Calu3 (cell line): ENCODE measurements around the gene NOXA1. TPM values are rescaled to one million over a fixed set of nuclear protein-coding genes. Genes with fewer than 3 reads are reported as not detected.
A peak's percentile ranks its signal among the peaks of the same experiment; 100 is the strongest.

Experiments
- BruUV-seq: library from RNA; stranded (reverse); fragments of 400-500 nt; replicated peaks from 2 replicates; lab custom pipeline; 2021; lab: Mats Ljungman, UMichigan
- CTCF ChIA-PET: fragments of 300-600 bp; sonication (Branson Sonifier 250); formaldehyde crosslinking; loops from one replicate; lab custom pipeline; 2022; ENCODE audit warnings: antibody characterized with exemption; lab: Charles Lee
- DNase-seq: peaks from one replicate; pipeline ENCODE4 v3.0.0; 2022
- H3K27ac Mint-ChIP-seq: one replicate; pipeline ENCODE4 v1.8.0; 2022; ENCODE audit warnings: mixed read lengths; ENCODE audit not compliant: unreplicated experiment
- H3K27me3 Mint-ChIP-seq: one replicate; pipeline ENCODE4 v1.8.0; 2022; ENCODE audit warnings: mixed read lengths; ENCODE audit not compliant: unreplicated experiment
- H3K36me3 Mint-ChIP-seq: one replicate; pipeline ENCODE4 v1.8.0; 2022; ENCODE audit warnings: mild to moderate bottlenecking, moderate library complexity, mixed read lengths; ENCODE audit not compliant: insufficient read depth, unreplicated experiment
- H3K4me1 Mint-ChIP-seq: one replicate; pipeline ENCODE4 v1.8.0; 2022; ENCODE audit warnings: mild to moderate bottlenecking, low read depth, mixed read lengths; ENCODE audit not compliant: unreplicated experiment
- H3K4me3 Mint-ChIP-seq: one replicate; pipeline ENCODE4 v1.8.0; 2022; ENCODE audit warnings: mild to moderate bottlenecking, low read depth, moderate library complexity, mixed read lengths; ENCODE audit not compliant: unreplicated experiment
- H3K9me3 Mint-ChIP-seq: one replicate; pipeline ENCODE4 v1.8.0; 2022; ENCODE audit warnings: low read depth, mixed read lengths; ENCODE audit not compliant: unreplicated experiment
- CTCF ChIP-seq: fragments of 200-600 bp; IDR thresholded peaks from one replicate; pipeline ENCODE4 v1.8.0; 2022; ENCODE audit warnings: antibody characterized with exemption; ENCODE audit not compliant: unreplicated experiment
- intact Hi-C: fragments of 100-400 bp; cut with micrococcal nuclease; formaldehyde crosslinking; loops from one replicate; pipeline ENCODE4 v1.10.0; 2022; ENCODE audit not compliant: unreplicated experiment
- total RNA-seq: library from RNA; stranded (reverse); gene quantifications from 2 replicates; pipeline ENCODE4 v1.2.3, GENCODE V29; 2022

NOXA1 gene
- total RNA-seq, 1 experiment from 2014 or later = 12.3 TPM

GRCh38 chr9:137445930-137446431 lies 22.8 kb downstream of the NOXA1 start:
- Mint-ChIP-seq H3K36me3 (peaks cover 27% of the 10 kb centered on the region), H3K9me3 (no peaks in the 10 kb centered on the region), H3K27me3 (no peaks in the 10 kb centered on the region), H3K4me3 (peak overlapping the region; percentile 34), H3K27ac (no peak overlapping the region), H3K4me1 (no peaks in the 10 kb centered on the region)
- DNase-seq = no peak
- CTCF ChIA-PET = interaction anchor here (0.6 to 0.9 kb wide), 3 partner anchors 7 to 84 kb away, joined by 3 to 8 read pairs (median 4); partner anchors contain the start of genes EXD3 and NOXA1
- TF ChIP-seq CTCF = no peak
- intact Hi-C loops = no loop called here
- no TSS peak for BruUV-seq

GRCh38 chr9:137446851-137447471 lies 23.8 kb downstream of the NOXA1 start:
- CTCF ChIA-PET = no interaction called here
- peaks cover 24% of the 10 kb centered on the region for H3K36me3 Mint-ChIP-seq
- H3K4me1 Mint-ChIP-seq = no peaks in the 10 kb centered on the region
- TF ChIP-seq CTCF = no peak
- H3K9me3 Mint-ChIP-seq = no peaks in the 10 kb centered on the region
- no peaks in the 10 kb centered on the region for H3K27me3 Mint-ChIP-seq
- H3K27ac Mint-ChIP-seq = no peak overlapping the region
- intact Hi-C loops = no loop called here
- H3K4me3 Mint-ChIP-seq = no peak overlapping the region
- no TSS peak for BruUV-seq
- DNase-seq = no peak

DNA sequence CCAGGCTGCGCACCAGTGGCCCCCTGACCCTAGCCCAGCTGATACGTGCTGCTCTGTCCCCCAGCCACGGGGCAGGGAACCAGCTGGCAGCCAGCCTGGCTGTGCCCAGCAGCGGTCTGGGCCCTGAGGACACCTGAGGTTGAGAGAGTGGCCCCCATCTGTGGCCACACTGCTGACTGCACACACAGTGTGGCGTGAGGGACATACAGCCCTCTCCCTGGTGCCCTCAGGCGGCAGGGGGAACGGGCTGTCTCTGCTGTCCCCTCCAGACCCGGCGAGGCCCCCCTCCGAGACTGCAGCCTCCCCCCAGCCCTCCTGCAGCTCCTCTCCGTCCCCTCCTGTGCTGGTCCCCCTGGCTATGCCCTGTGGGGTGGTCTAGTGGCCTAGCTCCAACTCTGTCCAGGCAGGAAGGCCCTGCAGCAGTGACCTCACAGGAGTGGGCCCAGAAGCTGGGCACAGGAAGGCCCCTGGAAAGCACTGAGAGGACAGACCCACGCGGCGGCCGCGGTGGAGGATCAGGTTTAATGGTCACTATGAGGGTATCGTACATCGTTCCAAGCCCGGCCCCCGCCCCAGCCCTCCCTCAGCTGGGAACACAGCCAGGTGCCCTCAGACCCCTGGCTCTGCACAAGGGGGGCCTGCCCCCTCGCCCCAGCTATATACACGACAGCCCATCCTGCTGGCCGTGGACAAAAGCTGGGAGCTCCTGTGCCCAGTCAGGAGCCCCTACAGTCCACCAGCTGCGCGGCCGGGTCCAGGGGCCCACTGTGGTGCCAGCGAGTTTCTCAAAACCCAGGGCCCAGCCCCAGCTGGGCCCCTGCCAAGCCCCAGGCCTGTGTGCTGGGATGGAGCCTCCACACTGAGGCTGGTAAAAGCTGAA lies 24.8 kb downstream of the NOXA1 start:
- BruUV-seq = no TSS peak
- Mint-ChIP-seq H3K9me3 (no peaks in the 10 kb centered on the region), H3K4me1 (no peaks in the 10 kb centered on the region), H3K36me3 (peaks cover 22% of the 10 kb centered on the region), H3K27me3 (no peaks in the 10 kb centered on the region), H3K27ac (no peak overlapping the region), H3K4me3 (no peak overlapping the region)
- TF ChIP-seq CTCF = no peak
- DNase-seq = no peak
- intact Hi-C loops = no loop called here
- CTCF ChIA-PET = no interaction called here

- BruUV-seq = no TSS peak
- intact Hi-C loops = no loop called here
Measured at GRCh38 chr9:137448602-137448962, 25.4 kb downstream of the NOXA1 start.

More at GRCh38 chr9:137448602-137448962, 25.4 kb downstream of the NOXA1 start:
- Mint-ChIP-seq H3K27me3 (no peaks in the 10 kb centered on the region), H3K9me3 (no peaks in the 10 kb centered on the region), H3K36me3 (peaks cover 22% of the 10 kb centered on the region), H3K4me3 (no peak overlapping the region), H3K27ac (no peak overlapping the region), H3K4me1 (no peaks in the 10 kb centered on the region)
- CTCF ChIA-PET = no interaction called here
- TF ChIP-seq CTCF = no peak
- DNase-seq = no peak
